Fibroblast of villous mesenchyme (primary cell): ENCODE measurements around the gene ATP6V1C2. TPM values are rescaled to one million over a fixed set of nuclear protein-coding genes. Genes with fewer than 3 reads are reported as not detected.

Experiments
- DNase-seq: peaks from one replicate; pipeline ENCODE4 v3.0.0-alpha.2; 2010; ENCODE audit warnings: low read depth
- H3K4me3 ChIP-seq: 2 replicates; pipeline ENCODE4 v1.5.1; 2011; ENCODE audit warnings: low read depth, mild to moderate bottlenecking, low read length
- CTCF ChIP-seq: IDR thresholded peaks from 2 replicates; pipeline ENCODE4 v1.5.1; 2012; ENCODE audit warnings: low read depth, mild to moderate bottlenecking, low read length; ENCODE audit not compliant: insufficient read depth
- total RNA-seq: library from RNA; depleted of rRNA; stranded (reverse); fragments of >200 nt; gene quantifications from 2 replicates; pipeline ENCODE4 v1.2.3, GENCODE V29; 2012

ATP6V1C2 gene
- total RNA-seq, 1 donor, result under 0.01 TPM

GRCh38 chr2:10772868-10773215 is 51.4 kb downstream of the ATP6V1C2 start:
- no peak for DNase-seq
- no peak overlapping the region for H3K4me3 ChIP-seq
- no peak for TF ChIP-seq CTCF

GRCh38 chr2:10773821-10774341 is 52.5 kb downstream of the ATP6V1C2 start:
- no peak overlapping the region for H3K4me3 ChIP-seq
- no peak for TF ChIP-seq CTCF
- DNase-seq, result no peak

- TF ChIP-seq CTCF, result no peak
- peak; percentile 20 for DNase-seq
- H3K4me3 ChIP-seq, result no peak overlapping the region
Observed at GRCh38 chr2:10774394-10774793, 53.0 kb downstream of the ATP6V1C2 start.

GRCh38 chr2:10775021-10775780 is 53.8 kb downstream of the ATP6V1C2 start:
- no peak for TF ChIP-seq CTCF
- DNase-seq, result no peak
- H3K4me3 ChIP-seq, result no peak overlapping the region

GRCh38 chr2:10775831-10776230 is 54.4 kb downstream of the ATP6V1C2 start:
- no peak overlapping the region for H3K4me3 ChIP-seq
- no peak for DNase-seq
- no peak for TF ChIP-seq CTCF

- H3K4me3 ChIP-seq, result no peak overlapping the region
- TF ChIP-seq CTCF, result no peak
- DNase-seq, result no peak
Observed at GRCh38 chr2:10776231-10776977, 55.0 kb downstream of the ATP6V1C2 start.
